Measurements from ENCODE around the gene PLD3. TPM values are rescaled to one million over a fixed set of nuclear protein-coding genes. Genes with fewer than 3 reads are reported as not detected.

The PLD3 gene
- total and polyA plus RNA-seq, 2 experiments from 2014 or later, result 181 to 490 TPM

DNA sequence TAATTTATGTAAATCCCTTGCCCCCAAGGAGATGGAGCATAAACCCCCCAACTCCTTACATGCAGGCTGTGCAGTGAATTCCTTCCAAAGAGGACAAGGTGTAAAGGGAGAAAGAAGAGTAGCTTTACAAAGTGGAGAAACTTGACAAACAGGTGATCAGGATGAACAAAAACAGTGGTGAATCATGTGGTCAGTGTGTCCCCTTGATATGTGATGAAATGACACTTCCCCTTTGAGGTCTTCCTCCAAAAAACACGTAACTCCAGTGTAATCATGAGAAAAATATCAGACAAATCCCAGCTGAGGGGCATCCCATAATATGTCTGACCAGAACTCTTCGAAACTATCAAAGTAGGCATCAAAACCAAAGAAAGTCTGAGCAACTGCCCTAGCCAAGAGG is 33.8 kb upstream of the PLD3 start:
- Histone ChIP-seq H3F3A (replicated peaks; ENCODE audit: low read depth) (no peaks in the 10 kb centered on the region), H3K4me1 (ENCODE audit: insufficient read depth) (no peaks in the 10 kb centered on the region), H3K4me3 (no peak overlapping the region), H3K79me2 (replicated peaks; ENCODE audit: insufficient read depth) (no peaks in the 10 kb centered on the region), H3K36me3 (ENCODE audit: insufficient read depth) (no peaks in the 10 kb centered on the region), H4K20me1 (replicated peaks; ENCODE audit: insufficient read depth) (no peaks in the 10 kb centered on the region; the same call in 1 of the 2 replicates), H3K27me3 (ENCODE audit: insufficient read depth) (no peaks in the 10 kb centered on the region), H2AFZ (no peak overlapping the region), H3K27ac (ENCODE audit: low read depth) (no peak overlapping the region), H3K9me2 (ENCODE audit: insufficient read depth) (no peaks in the 10 kb centered on the region), H3K4me2 (no peak overlapping the region)
- peaks cover 2% of the 10 kb centered on the region for H3K27me3 Mint-ChIP-seq (ENCODE audit: insufficient read depth, low read depth, poor library complexity)
- no peaks in the 10 kb centered on the region for H3K9me3 Mint-ChIP-seq
- peaks cover 3% of the 10 kb centered on the region; the same call in 1 of the 3 replicates for H3K36me3 Mint-ChIP-seq (ENCODE audit: low read depth)
- DNase-seq (ENCODE audit: low spot score), result no peak
- H3K27ac Mint-ChIP-seq, result no peak overlapping the region
- H3K4me1 Mint-ChIP-seq, result peaks cover 5% of the 10 kb centered on the region; the same call in 1 of the 3 replicates
- no peak for ATAC-seq
- H3K4me3 Mint-ChIP-seq, result no peak overlapping the region
- TF ChIP-seq NANOG (IDR thresholded peaks at IDR 0.05; ENCODE audit: borderline replicate concordance) (no peak), ZNF114 (CRISPR knock-in tag; IDR thresholded peaks at IDR 0.05) (no peak), EZH2phosphoT487 (IDR thresholded peaks at IDR 0.05; ENCODE audit: unreplicated experiment) (no peak), JUNB (IDR thresholded peaks at IDR 0.05; ENCODE audit: unreplicated experiment) (no peak), STAT1 (IDR thresholded peaks at IDR 0.05; ENCODE audit: unreplicated experiment) (no peak)
- TF ChIP-seq, protein P1, sequence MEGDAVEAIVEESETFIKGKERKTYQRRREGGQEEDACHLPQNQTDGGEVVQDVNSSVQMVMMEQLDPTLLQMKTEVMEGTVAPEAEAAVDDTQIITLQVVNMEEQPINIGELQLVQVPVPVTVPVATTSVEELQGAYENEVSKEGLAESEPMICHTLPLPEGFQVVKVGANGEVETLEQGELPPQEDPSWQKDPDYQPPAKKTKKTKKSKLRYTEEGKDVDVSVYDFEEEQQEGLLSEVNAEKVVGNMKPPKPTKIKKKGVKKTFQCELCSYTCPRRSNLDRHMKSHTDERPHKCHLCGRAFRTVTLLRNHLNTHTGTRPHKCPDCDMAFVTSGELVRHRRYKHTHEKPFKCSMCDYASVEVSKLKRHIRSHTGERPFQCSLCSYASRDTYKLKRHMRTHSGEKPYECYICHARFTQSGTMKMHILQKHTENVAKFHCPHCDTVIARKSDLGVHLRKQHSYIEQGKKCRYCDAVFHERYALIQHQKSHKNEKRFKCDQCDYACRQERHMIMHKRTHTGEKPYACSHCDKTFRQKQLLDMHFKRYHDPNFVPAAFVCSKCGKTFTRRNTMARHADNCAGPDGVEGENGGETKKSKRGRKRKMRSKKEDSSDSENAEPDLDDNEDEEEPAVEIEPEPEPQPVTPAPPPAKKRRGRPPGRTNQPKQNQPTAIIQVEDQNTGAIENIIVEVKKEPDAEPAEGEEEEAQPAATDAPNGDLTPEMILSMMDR (conservative IDR thresholded peaks at IDR 0.05; ENCODE audit: low read depth in 2 of 2), result no peak
- TF ChIP-seq, protein P2, sequence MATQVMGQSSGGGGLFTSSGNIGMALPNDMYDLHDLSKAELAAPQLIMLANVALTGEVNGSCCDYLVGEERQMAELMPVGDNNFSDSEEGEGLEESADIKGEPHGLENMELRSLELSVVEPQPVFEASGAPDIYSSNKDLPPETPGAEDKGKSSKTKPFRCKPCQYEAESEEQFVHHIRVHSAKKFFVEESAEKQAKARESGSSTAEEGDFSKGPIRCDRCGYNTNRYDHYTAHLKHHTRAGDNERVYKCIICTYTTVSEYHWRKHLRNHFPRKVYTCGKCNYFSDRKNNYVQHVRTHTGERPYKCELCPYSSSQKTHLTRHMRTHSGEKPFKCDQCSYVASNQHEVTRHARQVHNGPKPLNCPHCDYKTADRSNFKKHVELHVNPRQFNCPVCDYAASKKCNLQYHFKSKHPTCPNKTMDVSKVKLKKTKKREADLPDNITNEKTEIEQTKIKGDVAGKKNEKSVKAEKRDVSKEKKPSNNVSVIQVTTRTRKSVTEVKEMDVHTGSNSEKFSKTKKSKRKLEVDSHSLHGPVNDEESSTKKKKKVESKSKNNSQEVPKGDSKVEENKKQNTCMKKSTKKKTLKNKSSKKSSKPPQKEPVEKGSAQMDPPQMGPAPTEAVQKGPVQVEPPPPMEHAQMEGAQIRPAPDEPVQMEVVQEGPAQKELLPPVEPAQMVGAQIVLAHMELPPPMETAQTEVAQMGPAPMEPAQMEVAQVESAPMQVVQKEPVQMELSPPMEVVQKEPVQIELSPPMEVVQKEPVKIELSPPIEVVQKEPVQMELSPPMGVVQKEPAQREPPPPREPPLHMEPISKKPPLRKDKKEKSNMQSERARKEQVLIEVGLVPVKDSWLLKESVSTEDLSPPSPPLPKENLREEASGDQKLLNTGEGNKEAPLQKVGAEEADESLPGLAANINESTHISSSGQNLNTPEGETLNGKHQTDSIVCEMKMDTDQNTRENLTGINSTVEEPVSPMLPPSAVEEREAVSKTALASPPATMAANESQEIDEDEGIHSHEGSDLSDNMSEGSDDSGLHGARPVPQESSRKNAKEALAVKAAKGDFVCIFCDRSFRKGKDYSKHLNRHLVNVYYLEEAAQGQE (IDR thresholded peaks at IDR 0.05; ENCODE audit: unreplicated experiment), result no peak
- TF ChIP-seq, protein P3, sequence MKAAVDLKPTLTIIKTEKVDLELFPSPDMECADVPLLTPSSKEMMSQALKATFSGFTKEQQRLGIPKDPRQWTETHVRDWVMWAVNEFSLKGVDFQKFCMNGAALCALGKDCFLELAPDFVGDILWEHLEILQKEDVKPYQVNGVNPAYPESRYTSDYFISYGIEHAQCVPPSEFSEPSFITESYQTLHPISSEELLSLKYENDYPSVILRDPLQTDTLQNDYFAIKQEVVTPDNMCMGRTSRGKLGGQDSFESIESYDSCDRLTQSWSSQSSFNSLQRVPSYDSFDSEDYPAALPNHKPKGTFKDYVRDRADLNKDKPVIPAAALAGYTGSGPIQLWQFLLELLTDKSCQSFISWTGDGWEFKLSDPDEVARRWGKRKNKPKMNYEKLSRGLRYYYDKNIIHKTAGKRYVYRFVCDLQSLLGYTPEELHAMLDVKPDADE (IDR thresholded peaks at IDR 0.05), result no peak
- TF ChIP-seq, protein P4, sequence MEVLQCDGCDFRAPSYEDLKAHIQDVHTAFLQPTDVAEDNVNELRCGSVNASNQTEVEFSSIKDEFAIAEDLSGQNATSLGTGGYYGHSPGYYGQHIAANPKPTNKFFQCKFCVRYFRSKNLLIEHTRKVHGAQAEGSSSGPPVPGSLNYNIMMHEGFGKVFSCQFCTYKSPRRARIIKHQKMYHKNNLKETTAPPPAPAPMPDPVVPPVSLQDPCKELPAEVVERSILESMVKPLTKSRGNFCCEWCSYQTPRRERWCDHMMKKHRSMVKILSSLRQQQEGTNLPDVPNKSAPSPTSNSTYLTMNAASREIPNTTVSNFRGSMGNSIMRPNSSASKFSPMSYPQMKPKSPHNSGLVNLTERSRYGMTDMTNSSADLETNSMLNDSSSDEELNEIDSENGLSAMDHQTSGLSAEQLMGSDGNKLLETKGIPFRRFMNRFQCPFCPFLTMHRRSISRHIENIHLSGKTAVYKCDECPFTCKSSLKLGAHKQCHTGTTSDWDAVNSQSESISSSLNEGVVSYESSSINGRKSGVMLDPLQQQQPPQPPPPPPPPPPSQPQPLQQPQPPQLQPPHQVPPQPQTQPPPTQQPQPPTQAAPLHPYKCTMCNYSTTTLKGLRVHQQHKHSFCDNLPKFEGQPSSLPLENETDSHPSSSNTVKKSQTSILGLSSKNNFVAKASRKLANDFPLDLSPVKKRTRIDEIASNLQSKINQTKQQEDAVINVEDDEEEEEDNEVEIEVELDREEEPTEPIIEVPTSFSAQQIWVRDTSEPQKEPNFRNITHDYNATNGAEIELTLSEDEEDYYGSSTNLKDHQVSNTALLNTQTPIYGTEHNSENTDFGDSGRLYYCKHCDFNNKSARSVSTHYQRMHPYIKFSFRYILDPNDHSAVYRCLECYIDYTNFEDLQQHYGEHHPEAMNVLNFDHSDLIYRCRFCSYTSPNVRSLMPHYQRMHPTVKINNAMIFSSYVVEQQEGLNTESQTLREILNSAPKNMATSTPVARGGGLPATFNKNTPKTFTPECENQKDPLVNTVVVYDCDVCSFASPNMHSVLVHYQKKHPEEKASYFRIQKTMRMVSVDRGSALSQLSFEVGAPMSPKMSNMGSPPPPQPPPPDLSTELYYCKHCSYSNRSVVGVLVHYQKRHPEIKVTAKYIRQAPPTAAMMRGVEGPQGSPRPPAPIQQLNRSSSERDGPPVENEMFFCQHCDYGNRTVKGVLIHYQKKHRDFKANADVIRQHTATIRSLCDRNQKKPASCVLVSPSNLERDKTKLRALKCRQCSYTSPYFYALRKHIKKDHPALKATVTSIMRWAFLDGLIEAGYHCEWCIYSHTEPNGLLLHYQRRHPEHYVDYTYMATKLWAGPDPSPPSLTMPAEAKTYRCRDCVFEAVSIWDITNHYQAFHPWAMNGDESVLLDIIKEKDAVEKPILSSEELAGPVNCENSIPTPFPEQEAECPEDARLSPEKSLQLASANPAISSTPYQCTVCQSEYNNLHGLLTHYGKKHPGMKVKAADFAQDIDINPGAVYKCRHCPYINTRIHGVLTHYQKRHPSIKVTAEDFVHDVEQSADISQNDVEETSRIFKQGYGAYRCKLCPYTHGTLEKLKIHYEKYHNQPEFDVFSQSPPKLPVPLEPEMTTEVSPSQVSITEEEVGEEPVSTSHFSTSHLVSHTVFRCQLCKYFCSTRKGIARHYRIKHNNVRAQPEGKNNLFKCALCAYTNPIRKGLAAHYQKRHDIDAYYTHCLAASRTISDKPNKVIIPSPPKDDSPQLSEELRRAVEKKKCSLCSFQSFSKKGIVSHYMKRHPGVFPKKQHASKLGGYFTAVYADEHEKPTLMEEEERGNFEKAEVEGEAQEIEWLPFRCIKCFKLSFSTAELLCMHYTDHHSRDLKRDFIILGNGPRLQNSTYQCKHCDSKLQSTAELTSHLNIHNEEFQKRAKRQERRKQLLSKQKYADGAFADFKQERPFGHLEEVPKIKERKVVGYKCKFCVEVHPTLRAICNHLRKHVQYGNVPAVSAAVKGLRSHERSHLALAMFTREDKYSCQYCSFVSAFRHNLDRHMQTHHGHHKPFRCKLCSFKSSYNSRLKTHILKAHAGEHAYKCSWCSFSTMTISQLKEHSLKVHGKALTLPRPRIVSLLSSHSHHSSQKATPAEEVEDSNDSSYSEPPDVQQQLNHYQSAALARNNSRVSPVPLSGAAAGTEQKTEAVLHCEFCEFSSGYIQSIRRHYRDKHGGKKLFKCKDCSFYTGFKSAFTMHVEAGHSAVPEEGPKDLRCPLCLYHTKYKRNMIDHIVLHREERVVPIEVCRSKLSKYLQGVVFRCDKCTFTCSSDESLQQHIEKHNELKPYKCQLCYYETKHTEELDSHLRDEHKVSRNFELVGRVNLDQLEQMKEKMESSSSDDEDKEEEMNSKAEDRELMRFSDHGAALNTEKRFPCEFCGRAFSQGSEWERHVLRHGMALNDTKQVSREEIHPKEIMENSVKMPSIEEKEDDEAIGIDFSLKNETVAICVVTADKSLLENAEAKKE (CRISPR knock-in tag; IDR thresholded peaks at IDR 0.05), result no peak
